NCI-H128 (cell line): Measurements from ENCODE around the gene CGNL1.

Experiments
- DNase-seq: peaks from one replicate; lab custom pipeline; 2025; ENCODE audit not compliant: unreplicated experiment; lab: John Stamatoyannopoulos, UW

The CGNL1 gene

DNA sequence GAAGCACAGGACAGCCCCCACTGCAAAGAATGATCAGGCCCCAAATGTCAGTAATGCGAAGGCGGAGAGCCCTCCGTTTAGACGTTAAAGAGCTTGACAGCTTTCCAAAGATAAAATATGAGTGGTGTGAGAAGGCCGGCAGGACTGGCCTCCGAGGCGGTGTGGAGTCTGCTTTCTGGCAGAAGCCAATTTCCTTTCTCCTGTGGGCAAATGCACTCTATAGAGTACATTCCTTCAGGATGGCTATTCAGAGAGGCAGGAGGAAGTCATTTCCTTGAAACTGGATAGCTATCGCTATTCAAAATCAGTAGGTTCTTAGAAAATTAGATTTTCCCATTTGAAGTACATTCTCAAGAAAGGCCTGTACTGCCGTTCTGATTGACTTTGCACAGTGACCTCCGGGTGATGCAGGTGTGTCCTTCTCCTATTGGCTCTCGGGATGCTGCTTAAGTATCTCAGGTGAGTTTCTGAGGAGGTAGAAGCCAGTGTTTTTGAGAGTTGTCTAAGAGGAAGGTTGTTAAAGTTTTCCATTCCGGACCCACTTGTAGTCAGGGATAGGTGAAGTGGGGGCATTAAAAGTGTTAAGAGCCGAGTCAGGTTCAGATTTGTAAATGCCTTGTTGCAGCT lies 142.6 kb downstream of the CGNL1 start:
- no peak for DNase-seq

DNA sequence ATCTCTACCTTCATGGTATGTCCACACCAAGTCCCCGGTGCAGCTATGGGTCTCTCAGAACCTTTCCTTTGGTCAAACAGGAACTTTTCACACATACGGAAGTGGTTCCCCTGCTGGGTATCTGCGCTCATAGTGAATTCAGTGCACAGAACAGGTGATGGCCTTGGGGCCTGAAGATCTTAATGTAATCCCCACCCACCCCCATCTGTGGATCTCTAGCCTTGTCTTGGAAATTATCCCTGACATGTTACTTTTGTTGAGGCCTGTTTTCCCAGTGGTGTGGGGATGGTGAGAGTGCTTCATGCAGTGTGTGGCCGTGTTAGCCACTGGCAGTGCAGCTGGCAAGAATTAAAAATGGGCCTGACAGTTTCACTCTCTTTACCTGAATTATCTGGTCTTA lies 143.5 kb downstream of the CGNL1 start:
- DNase-seq: no peak

DNA sequence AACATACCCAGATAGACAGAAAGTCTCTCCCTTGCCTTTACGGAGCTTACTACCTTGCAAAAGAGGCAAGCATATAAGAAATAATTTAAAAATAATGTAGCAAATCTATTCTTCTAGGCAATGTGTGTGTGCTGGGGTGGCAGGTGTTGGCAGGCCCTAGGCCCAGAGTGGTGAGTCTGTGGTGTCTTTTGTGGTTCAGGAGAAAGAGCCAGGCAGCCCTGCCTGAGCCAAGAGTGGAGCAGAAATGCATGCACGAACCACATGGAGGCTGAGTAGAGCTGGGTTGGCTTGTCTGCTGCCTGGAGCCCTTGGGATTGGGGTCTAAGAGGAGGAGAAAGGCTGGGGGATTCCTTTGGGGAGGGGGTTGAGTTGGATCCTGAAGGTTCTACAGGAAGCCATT lies 145.2 kb downstream of the CGNL1 start:
- no peak for DNase-seq

DNA sequence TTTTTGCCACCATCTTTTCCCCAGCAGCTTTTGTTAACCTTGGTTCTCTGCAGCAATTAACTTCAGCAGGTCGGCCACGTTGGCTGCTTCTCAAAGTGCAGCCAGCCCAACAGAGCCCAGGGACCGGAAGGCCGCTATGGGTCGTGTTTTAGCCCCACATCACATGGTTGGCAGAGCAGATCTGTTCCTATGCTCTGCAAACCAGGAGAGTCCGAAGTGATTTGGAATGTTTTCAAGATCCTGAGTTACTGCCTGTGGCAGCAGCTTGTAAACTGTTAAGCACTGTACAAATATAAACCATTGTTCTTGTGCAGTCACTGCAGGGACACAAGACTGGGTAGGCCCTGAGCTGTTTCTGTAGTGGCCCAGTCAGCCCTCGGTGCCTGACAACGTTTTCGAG lies 145.8 kb downstream of the CGNL1 start:
- no peak for DNase-seq

DNA sequence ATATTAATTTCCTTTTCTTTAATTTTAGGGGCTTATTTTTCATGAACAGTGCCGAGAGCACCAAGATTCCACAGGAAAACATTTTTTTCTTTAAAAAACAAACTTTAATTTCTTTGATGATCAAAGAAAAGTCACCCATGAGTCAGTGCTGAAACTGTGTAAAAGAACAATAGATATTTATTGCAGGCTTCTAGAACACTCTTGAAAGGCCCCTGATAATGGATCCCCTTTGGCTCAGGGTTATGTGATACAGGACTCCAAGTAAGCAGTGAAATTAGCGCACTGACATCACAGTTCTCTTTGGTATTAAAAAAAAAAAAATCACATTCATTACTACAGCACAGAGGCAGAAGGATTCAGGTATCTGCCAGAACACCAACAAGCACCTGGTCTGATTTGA lies 149.3 kb downstream of the CGNL1 start:
- no peak for DNase-seq

DNA sequence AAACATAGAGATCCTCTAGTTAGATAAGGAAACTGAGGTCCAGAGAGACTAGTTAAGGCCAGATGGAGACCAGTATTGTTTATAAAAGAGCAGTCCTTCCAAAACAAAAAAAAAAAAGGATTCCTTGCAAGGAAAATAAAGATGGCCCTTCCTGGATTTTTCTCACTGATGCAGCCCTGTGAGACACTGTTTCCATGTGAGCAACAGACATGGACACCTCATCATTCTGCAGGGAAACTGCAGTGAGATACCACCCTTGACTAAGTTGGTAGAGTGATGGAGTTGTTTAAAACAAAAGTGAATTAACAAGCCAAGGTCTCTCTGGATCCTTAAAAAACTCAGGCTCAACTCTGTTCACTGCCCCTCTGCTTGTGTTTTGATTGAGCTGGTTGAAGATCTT lies 149.8 kb downstream of the CGNL1 start:
- no peak for DNase-seq

DNA sequence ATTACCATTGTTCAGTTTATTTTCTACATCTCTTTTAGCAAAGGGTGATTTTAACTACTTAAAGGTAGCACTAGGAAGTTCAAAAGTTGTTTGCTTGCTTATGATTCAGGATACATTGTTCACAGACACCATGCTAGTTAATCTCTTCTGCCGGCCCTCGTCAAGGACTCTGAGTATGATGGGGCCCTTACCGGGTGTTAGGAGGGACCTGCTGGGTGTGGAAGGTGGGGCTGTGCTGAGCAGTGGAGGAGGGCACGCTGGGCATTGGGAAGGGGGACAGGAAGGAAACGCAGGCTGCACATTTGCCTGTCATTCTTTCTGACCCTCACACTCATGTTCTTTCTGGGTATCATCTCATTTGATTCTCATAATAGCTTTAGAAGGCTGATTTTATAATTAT lies 150.3 kb downstream of the CGNL1 start:
- DNase-seq: no peak

DNA sequence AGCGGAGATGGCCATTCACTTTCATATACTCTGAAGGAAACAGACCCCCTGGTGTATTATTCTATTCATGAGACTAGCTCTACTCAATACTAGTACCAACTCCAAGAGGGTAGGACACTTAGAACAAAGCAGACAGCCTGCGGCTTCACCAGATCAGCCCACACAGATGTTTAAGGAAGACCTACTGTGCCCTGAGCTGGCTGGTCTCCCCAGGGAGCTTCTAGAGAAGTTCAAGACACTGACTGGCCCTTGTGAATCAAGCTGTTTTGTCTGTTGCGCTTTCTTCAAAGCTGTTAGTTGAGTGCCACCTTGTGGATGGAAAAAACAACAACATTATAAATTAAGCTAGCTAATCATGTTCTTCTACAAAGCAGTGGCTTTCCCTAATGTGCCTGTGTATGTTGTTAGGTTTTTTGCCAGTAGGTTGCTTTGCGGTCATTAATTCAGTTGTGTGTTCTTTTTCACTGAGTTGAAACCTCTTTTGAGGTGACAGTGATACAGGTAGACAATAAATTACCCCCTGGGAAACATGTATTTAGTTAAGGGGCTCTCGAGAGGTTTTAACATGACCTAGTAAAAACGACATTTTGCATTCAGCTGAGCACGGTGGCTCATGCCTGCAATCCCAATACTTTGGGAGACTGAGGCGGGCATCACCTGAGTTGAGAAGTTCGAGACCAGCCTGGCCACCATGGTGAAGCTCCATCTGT lies 151.2 kb downstream of the CGNL1 start:
- DNase-seq: peak; percentile 37

DNA sequence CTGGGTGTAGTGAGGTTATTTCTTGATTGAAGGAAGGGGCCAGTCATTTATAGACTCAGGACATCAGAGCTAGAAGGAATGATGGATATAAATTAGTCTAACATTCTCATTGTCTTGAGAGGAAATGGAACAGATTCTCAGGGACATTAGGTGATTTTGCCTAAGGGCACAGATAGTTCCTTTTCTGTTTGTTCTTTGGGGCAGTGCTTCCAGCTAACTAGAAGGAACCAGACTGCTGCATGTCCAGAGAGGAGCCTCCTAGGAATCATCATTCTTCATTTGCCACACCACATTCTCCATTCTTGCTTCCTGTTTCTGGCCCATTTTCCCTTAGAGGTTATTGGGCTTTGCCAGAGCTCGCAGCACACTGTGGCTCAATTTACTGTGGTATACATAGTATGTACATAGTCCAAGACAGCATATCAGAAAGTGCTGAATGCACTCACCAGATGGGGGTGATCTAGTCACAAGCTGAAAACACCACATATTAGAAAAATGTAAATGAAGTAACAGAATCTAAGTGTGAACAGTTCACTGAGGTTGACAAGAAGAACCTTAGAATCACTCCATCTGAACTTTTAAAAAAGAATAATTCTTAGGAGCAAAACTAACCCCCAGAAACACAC lies 152.7 kb downstream of the CGNL1 start:
- no peak for DNase-seq

DNA sequence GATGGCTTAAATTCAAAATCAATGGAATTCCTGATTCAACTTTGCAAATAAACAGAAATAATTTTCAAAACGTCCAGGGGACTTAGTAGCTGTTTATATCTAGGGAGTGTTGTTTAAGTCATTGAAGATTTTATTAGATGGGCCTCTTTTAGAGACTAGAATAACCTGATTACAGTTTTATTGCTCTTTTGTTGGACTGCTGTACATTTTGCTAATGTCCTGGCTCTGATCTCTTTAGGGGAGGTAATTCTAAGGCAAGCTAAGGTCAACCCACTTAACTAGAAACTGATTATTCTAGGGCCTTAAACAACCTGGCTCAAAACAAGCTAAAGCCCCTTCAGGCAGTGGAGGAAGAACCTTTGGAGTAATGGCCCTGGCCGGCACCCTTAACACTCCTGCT lies 153.4 kb downstream of the CGNL1 start:
- DNase-seq: no peak

DNA sequence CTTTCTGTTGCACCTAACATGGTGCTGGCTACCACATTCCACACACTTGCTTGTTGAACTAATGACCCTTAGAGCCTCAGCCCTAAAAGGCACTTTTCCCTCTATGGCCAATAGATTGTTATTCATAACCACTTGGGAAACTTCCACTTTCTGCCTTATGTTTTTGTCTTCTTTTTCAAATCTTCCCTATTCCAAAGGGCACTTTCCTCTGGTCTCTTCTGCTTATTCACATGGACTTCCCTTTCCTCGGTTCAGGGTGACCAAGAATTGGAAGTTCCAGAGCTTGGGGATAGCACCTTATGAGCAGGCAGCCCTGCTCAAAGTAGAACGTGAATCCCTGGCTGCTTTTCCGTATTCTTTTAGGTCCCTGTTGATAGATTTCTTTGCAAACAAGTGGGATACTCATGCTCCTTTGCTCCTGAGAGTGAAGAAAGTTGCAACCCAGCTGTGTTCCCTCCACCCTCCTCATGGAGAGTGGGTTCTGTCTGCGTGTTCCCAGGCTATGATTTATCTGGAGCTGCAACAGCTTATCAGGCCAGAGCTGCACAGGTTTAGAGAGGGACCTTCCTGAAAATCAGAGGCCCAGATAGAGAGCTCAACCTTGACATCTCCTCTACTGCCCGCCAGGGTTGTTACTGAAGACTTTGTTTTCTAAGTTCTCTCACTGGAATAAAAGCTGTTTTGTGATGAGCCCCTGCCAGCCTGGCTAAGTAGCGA lies 156.6 kb downstream of the CGNL1 start:
- no peak for DNase-seq

DNA sequence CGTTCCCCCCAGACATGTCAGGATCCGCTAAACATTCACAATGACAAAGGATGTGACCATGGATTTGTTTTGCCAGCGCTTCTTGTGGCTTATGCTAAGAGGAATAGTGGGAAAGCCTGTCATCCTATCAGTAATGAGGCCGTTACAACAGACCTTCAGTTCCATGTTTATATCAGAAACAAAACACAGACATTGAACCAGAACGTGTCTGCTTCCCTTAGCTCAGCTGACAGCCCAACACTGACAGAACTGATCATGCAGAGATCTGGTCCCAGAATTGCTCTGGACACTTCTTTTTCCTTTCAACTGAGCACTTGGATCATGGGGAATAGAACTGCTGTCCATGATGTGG lies 157.1 kb downstream of the CGNL1 start:
- no peak for DNase-seq

DNA sequence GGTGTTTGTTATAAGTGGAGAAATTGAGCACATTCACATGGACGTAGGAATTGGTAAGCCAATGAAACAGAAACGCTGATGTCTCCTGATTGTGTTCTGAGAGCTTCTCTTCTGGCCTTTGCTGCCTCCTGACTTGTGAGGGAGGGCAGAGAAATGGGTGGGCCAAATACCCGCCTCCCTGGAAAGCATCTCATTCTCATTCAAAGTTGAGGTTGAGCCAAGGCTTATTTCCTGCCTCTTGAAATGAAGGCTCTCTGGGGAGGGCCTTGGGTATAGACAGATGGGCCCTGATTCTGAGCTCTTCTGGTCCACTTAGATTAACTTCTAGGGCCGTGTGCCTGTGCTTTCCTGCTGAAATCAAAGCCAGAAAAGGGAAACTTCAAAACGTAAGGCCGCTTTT lies 158.0 kb downstream of the CGNL1 start:
- DNase-seq: no peak

DNA sequence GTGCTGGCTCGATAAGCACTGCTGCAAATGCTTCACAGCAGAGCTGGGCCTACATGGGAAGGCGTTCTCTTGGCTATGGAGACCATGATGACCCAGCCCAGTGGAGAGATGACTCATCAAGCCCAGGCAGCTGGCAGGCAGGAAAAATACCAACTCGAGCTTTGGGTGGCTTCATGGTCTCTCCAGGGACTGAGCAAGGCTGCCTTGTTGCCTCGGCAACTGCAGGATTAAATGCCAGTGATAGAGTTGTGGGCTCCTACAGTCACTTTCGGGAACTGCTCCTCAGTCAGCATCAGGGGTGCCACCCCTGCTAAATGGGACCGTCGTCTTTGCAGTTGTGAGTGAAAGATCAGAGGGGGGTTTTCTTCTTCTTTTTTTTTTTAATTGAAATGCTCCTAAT lies 160.8 kb downstream of the CGNL1 start:
- DNase-seq: no peak

DNA sequence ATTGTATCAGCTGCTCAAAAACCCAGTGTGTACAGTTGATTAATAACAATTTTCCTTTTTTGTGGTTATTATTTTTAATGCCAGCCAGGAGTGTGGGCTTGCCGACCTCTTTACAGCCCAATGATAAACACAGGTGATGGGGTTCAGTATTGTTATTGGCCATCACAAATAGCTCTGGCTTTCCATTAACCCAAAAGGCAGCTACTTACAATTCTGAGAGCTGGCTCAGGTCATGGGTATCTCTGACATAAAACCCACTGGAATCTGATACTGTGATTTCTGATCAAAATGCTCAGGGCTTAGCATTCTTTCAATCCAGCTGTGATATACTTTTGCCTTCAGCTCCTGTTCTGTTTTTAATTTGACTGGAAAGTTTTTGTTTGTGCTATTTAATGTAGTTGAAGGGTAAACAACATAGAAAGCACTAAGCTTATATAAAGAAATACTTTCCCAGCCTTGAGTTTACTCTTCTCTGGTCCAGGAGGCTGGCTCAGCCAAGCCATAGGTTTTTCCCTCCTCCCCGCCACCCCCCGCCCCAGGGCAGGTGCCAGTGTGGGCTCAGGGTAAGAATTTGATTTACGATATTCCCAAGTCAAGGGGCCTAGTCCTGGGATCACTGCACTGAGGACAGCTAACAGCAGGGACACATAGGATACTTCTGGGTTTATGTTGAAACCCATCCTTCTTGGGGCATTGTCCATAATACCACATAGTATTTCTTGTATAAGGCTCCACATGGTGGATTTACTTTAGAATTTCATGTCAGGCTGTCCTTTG lies 161.4 kb downstream of the CGNL1 start:
- no peak for DNase-seq

DNA sequence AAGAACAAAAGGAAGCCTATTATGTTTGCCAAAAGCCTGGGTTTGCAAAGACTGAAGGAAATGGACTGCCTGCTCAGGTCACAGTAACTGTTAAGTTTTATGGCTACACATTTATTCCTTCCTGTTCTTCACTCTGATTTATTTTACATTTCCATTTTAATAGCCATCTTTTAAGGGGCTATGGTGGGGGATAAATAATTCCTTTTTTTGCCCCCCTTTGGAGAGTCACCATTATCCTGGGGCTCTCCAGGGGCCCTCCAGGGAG lies 161.9 kb downstream of the CGNL1 start:
- no peak for DNase-seq

DNA sequence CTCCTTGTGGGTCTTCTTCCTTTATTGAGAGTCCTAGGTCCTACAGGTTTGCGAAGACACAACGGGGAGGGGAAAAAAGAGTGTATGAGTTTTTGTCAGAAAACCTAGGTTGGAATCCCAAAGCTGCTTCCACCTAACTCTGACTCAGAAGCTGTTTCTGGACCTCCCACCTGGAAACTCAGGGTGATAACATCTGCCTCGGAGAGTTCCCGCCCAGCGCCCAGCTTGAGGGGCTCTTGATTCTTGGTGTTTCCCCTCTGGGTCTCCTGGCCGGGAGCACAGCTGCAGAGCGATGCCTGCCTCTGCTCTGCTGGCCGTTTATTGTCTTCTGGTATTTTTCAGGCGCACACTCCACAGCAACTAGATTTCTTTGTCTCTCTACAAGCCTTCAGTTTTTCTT lies 162.5 kb downstream of the CGNL1 start:
- DNase-seq: no peak

DNA sequence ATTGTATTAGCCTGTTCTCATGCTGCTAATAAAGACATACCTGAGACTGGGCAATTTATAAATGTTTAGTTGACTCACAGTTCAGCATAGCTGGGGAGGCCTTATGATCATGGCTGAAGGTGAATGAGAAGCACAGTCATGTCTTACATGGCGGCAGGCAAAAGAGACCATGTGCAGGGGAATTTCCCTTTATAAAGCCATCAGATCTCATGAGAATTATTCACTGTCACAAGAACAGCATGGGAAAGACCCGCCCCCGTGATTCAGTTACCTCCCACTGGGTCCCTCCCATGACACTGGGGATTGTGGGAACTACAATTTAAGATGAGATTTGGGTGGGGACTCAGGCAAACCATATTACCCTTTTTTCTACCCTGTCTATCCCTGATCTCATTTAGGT lies 163.9 kb downstream of the CGNL1 start:
- DNase-seq: no peak

DNA sequence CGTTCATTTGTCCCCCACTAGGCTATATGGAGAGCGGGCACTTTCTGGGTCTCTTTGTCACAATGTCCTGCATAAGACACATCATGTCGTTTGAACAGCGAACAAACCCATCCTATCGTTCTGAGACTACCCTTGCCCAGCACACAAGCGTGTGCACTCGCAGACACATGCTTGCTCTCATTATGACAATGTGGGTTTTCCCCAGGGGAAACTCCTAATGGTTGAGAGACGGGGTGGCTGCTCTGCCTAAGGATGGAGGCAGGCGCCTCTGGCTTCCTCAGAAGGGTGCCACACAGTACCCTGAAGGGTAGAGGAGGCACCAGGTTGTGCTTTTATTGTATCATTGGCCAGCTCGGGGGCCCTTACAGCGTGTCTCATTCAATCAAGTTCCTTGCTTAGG lies 164.4 kb downstream of the CGNL1 start:
- no peak for DNase-seq

DNA sequence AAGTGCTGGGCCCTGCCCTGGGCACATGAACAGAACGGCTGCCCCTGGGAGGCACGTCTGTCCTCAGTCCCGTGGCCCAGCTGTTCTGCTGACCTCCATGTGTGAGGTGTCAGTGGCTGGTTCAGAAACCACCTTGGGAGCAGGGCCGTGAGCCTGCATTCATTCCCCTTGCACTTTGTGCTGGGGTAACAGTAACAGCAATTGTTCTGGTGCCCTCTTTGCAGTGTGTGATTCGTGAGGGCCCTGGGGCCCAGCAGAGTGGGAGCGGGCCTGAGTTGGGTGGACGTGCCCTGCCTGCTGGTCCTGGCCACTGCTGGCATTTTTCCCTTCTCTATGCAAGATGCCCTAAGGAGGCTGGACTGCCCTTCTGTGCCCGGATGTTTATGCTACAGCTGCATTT lies 165.0 kb downstream of the CGNL1 start:
- no peak for DNase-seq

DNA sequence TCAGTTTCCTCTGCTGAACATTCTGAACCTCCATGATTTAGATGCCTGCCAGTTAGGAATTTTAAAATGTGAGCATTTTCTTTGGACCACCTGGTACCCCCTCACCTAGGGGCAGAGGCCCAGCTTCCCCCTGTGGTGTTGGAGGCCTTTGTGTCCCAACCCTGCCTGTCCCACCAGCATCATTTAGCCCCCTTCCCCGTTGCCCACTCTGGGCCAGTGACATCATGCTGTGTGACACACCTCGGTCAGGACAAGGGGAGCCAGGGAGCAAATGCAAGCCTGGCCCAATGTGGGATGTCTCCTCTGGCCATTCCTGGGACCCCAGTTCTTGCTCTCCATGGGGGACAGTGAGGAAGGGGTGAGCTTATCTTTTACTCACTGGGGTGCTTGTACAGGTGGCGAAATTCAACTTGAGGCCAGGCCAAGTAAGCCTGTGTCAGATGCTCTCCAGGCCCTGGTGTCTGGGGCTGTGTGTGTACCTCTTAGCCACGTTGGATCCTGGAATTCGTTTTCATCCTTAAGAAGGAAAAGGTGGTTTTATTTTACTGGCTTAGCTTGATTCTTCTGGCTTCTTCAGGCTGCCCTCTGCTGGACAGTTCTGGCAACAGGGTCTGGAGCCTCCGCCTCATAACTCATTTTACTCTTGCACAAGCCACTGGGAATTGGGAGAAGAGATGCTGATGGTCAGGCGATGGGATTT lies 165.7 kb downstream of the CGNL1 start:
- DNase-seq: no peak
